GM21786 (cell line): ENCODE data around the gene AQP6.

Source experiments
- ATAC-seq: cut with Tn5 transposase; IDR thresholded peaks from one replicate; pipeline ENCODE4 v1.9.1; 2021; ENCODE audit not compliant: unreplicated experiment

AQP6 gene

GRCh38 chr12:50025187-50026059 is 52.7 kb downstream of the AQP6 start, which contains the start of gene RACGAP1:
Gene RACGAP1 (minus strand): TSS chr12:50025494. CDS start chr12:50016715, 8,779 bp downstream.
- peak; percentile 90 for ATAC-seq

GRCh38 chr12:50026691-50027090 is 53.9 kb downstream of the AQP6 start:
- ATAC-seq: no peak
